GM12878 (cell line): ENCODE data around the gene FAM210A. TPM values are rescaled to one million over a fixed set of nuclear protein-coding genes. Genes with fewer than 3 reads are reported as not detected.

Experiments used
- BACH1 ChIP-seq: fragments of 450-650 bp; IDR thresholded peaks from 2 replicates; pipeline ENCODE4 v1.6.1; 2017; ENCODE audit warnings: mild to moderate bottlenecking, borderline replicate concordance
- DPF2 ChIP-seq: fragments of 450-650 bp; IDR thresholded peaks from 2 replicates; pipeline ENCODE4 v1.6.1; 2017; ENCODE audit warnings: mild to moderate bottlenecking
- HDGF ChIP-seq: fragments of 450-650 bp; IDR thresholded peaks from 2 replicates; pipeline ENCODE4 v1.6.1; 2016; ENCODE audit warnings: antibody characterized with exemption
- IKZF1 ChIP-seq: fragments of 450-650 bp; conservative IDR thresholded peaks from 2 replicates; pipeline ENCODE4 v1.6.1; 2017; ENCODE audit warnings: antibody characterized with exemption, mild to moderate bottlenecking
- IKZF2 ChIP-seq, 2 experiments: fragments of 450-650 bp; IDR thresholded peaks; 2 replicates each; pipeline ENCODE4 v1.6.1; 2017; ENCODE audit warnings: mild to moderate bottlenecking in 2 of 2, moderate library complexity in 2 of 2
- IRF4 ChIP-seq: IDR thresholded peaks from 2 replicates; pipeline ENCODE4 v1.6.1; 2011; ENCODE audit warnings: low read depth, low read length
- LARP7 ChIP-seq: fragments of 450-650 bp; IDR thresholded peaks from 2 replicates; pipeline ENCODE4 v1.6.1; 2017; ENCODE audit warnings: mild to moderate bottlenecking
- MTA2 ChIP-seq: fragments of 450-650 bp; IDR thresholded peaks from 2 replicates; pipeline ENCODE4 v1.6.1; 2016; ENCODE audit warnings: low read depth, mild to moderate bottlenecking, moderate library complexity
- MYB ChIP-seq: fragments of 150-350 bp; IDR thresholded peaks from 2 replicates; pipeline ENCODE4 v1.6.1; 2014; ENCODE audit warnings: mild to moderate bottlenecking, low read depth, low read length, borderline replicate concordance
- NFIC ChIP-seq: IDR thresholded peaks from 2 replicates; pipeline ENCODE4 v1.6.1; 2012; ENCODE audit warnings: low read depth, mild to moderate bottlenecking, inconsistent platforms, low read length, moderate library complexity
- NR2F1 ChIP-seq: fragments of 450-650 bp; conservative IDR thresholded peaks from 2 replicates; pipeline ENCODE4 v1.6.1; 2017; ENCODE audit warnings: mild to moderate bottlenecking
- PML ChIP-seq: IDR thresholded peaks from 2 replicates; pipeline ENCODE4 v1.6.1; 2012; ENCODE audit warnings: low read length, inconsistent platforms
- POLR2A ChIP-seq: IDR thresholded peaks from 2 replicates; pipeline ENCODE4 v1.6.1; 2011; ENCODE audit warnings: low read depth, mild to moderate bottlenecking, low read length
- POU2F2 ChIP-seq: IDR thresholded peaks from 3 replicates; pipeline ENCODE4 v1.6.1; 2011; ENCODE audit warnings: low read depth, mild to moderate bottlenecking, low read length, borderline replicate concordance
- SIN3A ChIP-seq: IDR thresholded peaks from 2 replicates; pipeline ENCODE4 v1.6.1; 2012; ENCODE audit warnings: low read depth, low read length, improper control_type of control experiment
- SREBF2 ChIP-seq: IDR thresholded peaks from 2 replicates; pipeline ENCODE4 v1.6.1; 2012; ENCODE audit warnings: mild to moderate bottlenecking, low read length
- SUPT20H ChIP-seq: IDR thresholded peaks from 2 replicates; pipeline ENCODE4 v1.6.1; 2011; ENCODE audit warnings: low read depth, mild to moderate bottlenecking, low read length, moderate library complexity, borderline replicate concordance; ENCODE audit not compliant: control insufficient read depth
- TBL1XR1 ChIP-seq: IDR thresholded peaks from 2 replicates; pipeline ENCODE4 v1.6.1; 2012; ENCODE audit warnings: low read depth, low read length, improper control_type of control experiment
- ZBED1 ChIP-seq: IDR thresholded peaks from 2 replicates; pipeline ENCODE4 v1.6.1; 2016; ENCODE audit warnings: borderline replicate concordance
- ZNF622 ChIP-seq: fragments of 450-650 bp; IDR thresholded peaks from 2 replicates; pipeline ENCODE4 v1.6.1; 2017; ENCODE audit warnings: mild to moderate bottlenecking, inconsistent platforms
- polyA plus RNA-seq, 11 experiments: library from polyadenylated mRNA; depleted of rRNA in 4 of 11; unstranded in 6 of 11; stranded (reverse) in 5 of 11; fragments of >200 nt; fragmentation: Nextera tagmentation in 4 of 11; fragmentation: Illumina TruSeq in 1 of 11; extraction: Ambion mirVana in 4 of 11; extraction: Trizol in 1 of 11; gene quantifications; 1 replicate in 1 of 11; 2 replicates in 10 of 11; pipeline versions ENCODE4 v1.2.1 to v1.2.3, GENCODE V29; 2011 to 2016; ENCODE audit warnings: inconsistent platforms in 2 of 11, missing spikeins in 2 of 11, low read depth in 1 of 11
- total RNA-seq, 4 experiments: library from RNA; depleted of rRNA in 3 of 4; stranded (reverse); fragments of >200 nt in 3 of 4; fragmentation: Illumina TruSeq in 1 of 4; extraction: Trizol in 1 of 4; gene quantifications; 2 replicates each; pipeline versions ENCODE4 v1.2.1 to v1.2.3, GENCODE V29; 2013 to 2021
- TF ChIP-seq, protein P1 (sequence below): fragments of 450-650 bp; IDR thresholded peaks from 2 replicates; pipeline ENCODE4 v1.6.1; 2016; ENCODE audit warnings: mild to moderate bottlenecking
- TF ChIP-seq, protein P2 (sequence below): fragments of 450-650 bp; IDR thresholded peaks from 2 replicates; pipeline ENCODE4 v1.6.1; 2016; ENCODE audit warnings: mild to moderate bottlenecking
- TF ChIP-seq, protein P3 (sequence below): fragments of 150-350 bp; IDR thresholded peaks from 2 replicates; pipeline ENCODE4 v1.6.1; 2014; ENCODE audit warnings: mild to moderate bottlenecking, low read depth, low read length
- TF ChIP-seq, protein P4 (sequence below): fragments of 450-650 bp; IDR thresholded peaks from 2 replicates; pipeline ENCODE4 v1.6.1; 2017; ENCODE audit warnings: mild to moderate bottlenecking, moderate library complexity

Gene FAM210A
- total and polyA plus RNA-seq, 10 of the 15 experiments (the other 5 are each of a cell fraction or from before 2014, with no cell fraction given): 10.3 to 56.3 (median 17.7) TPM

DNA sequence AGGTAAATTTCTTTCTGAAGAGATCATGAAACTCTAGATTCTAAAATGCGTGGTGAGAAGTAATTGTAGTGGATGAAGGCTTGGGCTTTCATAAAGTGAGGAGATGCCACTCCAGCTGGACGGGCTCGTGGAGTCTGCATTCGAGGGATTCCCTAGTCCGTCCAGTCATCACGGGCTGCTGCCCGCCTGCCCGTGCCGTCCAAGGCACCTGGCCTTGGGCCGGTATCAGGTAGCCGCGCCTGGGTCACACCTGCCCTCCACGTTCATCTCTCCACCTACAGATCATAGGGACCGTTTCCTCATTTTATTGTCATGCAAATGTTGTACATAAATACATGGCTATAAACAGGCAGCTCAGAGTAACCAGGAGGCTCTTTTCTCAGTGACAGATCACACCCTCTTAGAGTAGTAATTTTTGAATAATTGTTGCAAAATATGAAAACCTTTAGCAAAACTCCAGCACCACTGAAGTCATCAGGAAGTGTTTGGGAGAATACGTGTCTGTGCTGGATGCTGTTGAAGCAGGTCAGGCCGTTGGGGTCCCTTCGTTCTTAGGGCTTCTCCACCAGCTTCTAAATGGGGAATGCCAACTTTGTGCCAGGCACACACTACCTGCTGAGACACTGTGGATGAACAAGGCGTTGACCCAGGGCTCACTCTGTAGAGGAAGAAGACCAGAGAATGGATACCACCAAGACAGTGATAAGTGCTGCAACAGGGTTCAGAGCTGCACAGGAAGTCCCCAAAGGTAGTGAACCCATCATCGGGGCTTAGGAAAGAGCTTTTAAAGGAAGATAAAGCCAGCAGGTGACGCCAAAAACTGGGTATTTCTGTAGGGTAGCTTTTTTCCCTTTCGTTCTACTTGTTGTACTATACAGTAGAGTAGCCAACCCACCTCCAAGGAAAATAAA lies 112.5 kb downstream of the FAM210A start (continued):
- TF ChIP-seq, protein P1, sequence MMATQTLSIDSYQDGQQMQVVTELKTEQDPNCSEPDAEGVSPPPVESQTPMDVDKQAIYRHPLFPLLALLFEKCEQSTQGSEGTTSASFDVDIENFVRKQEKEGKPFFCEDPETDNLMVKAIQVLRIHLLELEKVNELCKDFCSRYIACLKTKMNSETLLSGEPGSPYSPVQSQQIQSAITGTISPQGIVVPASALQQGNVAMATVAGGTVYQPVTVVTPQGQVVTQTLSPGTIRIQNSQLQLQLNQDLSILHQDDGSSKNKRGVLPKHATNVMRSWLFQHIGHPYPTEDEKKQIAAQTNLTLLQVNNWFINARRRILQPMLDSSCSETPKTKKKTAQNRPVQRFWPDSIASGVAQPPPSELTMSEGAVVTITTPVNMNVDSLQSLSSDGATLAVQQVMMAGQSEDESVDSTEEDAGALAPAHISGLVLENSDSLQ: peak; percentile 14; the same call in 1 of the 2 replicates
- no peak for TF ChIP-seq SREBF2
- TF ChIP-seq, protein P2, sequence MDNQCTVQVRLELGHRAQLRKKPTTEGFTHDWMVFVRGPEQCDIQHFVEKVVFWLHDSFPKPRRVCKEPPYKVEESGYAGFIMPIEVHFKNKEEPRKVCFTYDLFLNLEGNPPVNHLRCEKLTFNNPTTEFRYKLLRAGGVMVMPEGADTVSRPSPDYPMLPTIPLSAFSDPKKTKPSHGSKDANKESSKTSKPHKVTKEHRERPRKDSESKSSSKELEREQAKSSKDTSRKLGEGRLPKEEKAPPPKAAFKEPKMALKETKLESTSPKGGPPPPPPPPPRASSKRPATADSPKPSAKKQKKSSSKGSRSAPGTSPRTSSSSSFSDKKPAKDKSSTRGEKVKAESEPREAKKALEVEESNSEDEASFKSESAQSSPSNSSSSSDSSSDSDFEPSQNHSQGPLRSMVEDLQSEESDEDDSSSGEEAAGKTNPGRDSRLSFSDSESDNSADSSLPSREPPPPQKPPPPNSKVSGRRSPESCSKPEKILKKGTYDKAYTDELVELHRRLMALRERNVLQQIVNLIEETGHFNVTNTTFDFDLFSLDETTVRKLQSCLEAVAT: peak; percentile 16; the same call in 1 of the 2 replicates
- peak; percentile 61; the same call in 1 of the 2 replicates for TF ChIP-seq LARP7
- no peak for TF ChIP-seq NFIC
- peak; percentile 70 for TF ChIP-seq POLR2A
- TF ChIP-seq, protein P3, sequence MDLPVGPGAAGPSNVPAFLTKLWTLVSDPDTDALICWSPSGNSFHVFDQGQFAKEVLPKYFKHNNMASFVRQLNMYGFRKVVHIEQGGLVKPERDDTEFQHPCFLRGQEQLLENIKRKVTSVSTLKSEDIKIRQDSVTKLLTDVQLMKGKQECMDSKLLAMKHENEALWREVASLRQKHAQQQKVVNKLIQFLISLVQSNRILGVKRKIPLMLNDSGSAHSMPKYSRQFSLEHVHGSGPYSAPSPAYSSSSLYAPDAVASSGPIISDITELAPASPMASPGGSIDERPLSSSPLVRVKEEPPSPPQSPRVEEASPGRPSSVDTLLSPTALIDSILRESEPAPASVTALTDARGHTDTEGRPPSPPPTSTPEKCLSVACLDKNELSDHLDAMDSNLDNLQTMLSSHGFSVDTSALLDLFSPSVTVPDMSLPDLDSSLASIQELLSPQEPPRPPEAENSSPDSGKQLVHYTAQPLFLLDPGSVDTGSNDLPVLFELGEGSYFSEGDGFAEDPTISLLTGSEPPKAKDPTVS: no peak
- no peak for TF ChIP-seq SIN3A
- peak; percentile 77; the same call in 1 of the 2 replicates for TF ChIP-seq DPF2
- peak; percentile 13 to 41; a peak in 1 of 4 replicates for TF ChIP-seq IKZF2 (IDR thresholded peaks at IDR 0.05)
- TF ChIP-seq IKZF1: peak; percentile 64; the same call in 1 of the 2 replicates
- TF ChIP-seq TBL1XR1: 0 out of 2 replicates have a peak, but pooled peaks have one; percentile 44
- no peak for TF ChIP-seq MYB
- peak; percentile 42; the same call in 1 of the 2 replicates for TF ChIP-seq IRF4
- peak; percentile 56; the same call in 1 of the 2 replicates for TF ChIP-seq BACH1
- TF ChIP-seq ZNF622: no peak
- TF ChIP-seq SUPT20H: no peak
- TF ChIP-seq POU2F2: peak; percentile 79; the same call in 2 of the 3 replicates
- TF ChIP-seq HDGF: no peak
- TF ChIP-seq NR2F1: no peak
- TF ChIP-seq ZBED1: peak; percentile 30; the same call in 1 of the 2 replicates
- peak; percentile 39; the same call in 1 of the 2 replicates for TF ChIP-seq MTA2
- TF ChIP-seq PML: no peak
- TF ChIP-seq, protein P4, sequence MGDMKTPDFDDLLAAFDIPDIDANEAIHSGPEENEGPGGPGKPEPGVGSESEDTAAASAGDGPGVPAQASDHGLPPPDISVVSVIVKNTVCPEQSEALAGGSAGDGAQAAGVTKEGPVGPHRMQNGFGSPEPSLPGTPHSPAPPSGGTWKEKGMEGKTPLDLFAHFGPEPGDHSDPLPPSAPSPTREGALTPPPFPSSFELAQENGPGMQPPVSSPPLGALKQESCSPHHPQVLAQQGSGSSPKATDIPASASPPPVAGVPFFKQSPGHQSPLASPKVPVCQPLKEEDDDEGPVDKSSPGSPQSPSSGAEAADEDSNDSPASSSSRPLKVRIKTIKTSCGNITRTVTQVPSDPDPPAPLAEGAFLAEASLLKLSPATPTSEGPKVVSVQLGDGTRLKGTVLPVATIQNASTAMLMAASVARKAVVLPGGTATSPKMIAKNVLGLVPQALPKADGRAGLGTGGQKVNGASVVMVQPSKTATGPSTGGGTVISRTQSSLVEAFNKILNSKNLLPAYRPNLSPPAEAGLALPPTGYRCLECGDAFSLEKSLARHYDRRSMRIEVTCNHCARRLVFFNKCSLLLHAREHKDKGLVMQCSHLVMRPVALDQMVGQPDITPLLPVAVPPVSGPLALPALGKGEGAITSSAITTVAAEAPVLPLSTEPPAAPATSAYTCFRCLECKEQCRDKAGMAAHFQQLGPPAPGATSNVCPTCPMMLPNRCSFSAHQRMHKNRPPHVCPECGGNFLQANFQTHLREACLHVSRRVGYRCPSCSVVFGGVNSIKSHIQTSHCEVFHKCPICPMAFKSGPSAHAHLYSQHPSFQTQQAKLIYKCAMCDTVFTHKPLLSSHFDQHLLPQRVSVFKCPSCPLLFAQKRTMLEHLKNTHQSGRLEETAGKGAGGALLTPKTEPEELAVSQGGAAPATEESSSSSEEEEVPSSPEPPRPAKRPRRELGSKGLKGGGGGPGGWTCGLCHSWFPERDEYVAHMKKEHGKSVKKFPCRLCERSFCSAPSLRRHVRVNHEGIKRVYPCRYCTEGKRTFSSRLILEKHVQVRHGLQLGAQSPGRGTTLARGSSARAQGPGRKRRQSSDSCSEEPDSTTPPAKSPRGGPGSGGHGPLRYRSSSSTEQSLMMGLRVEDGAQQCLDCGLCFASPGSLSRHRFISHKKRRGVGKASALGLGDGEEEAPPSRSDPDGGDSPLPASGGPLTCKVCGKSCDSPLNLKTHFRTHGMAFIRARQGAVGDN: no peak
